Measurements from ENCODE around the gene CA14. TPM values are rescaled to one million over a fixed set of nuclear protein-coding genes. Genes with fewer than 3 reads are reported as not detected.
"Not testable (repeated sequence)": the region's sequence is repeated elsewhere in the genome, so short reads cannot be mapped to it uniquely, and the experiment has no call there.

The CA14 gene
- total RNA-seq, 1 experiment from 2014 or later: 1.7 TPM

DNA sequence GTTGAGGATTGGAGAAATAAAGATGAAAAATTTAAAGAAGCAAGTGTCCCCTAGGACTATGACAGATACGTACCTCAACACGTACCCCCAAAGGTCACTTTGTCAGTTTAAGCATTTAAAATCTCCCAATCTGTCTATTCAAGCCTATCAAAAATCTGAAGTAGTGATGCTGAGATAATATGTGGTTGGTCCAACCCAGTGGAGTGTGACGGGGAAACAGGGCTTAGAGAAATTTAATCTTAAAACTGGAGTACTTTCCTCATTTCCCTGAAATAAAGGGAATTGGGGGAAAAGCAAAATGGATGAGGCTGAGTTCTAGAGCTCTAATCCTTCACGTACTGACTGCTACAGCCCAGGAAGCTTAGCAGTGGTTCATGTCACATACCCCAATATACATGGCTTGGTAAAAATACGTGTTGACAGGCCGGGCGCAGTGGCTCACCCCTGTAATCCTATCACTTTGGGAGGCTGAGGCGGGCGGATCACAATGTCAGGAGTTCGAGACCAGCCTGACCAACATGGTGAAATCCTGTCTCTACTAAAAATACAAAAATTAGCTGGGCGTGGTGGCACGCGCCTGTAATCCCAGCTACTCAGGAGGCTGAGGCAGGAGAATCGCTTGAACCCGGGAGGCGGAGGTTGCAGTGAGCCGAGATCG, 43.3 kb upstream of the CA14 start:
- BruUV-seq (replicated peaks); H3K4me1 ChIP-seq (replicated peaks; ENCODE audit: insufficient read depth); H4K20me1 ChIP-seq (ENCODE audit: insufficient read depth); POLR2A ChIA-PET (ENCODE audit: unreplicated experiment); DNase-seq; H3K36me3 ChIP-seq (ENCODE audit: low read depth); H3K27ac ChIP-seq; H3K27me3 ChIP-seq (ENCODE audit: insufficient read depth, low read depth); H3K79me2 ChIP-seq (ENCODE audit: low read depth); H3K9me3 ChIP-seq (ENCODE audit: insufficient read depth, low read depth); intact Hi-C loops (cut with micrococcal nuclease; ENCODE audit: unreplicated experiment); H3K9me2 ChIP-seq (ENCODE audit: insufficient read depth): not testable (repeated sequence)
- H2AFZ ChIP-seq: peak overlapping the region; percentile 91
- peak overlapping the region; percentile 69 for H3K4me2 ChIP-seq
- H3K4me3 ChIP-seq: peak overlapping the region; percentile 48
- peaks cover 12% of the 10 kb centered on the region; the same call in 1 of the 2 replicates for H3F3A ChIP-seq (ENCODE audit: insufficient read depth, low read depth)
- CTCF ChIA-PET: interaction anchor here (0.6 kb wide), 1 partner anchor 313 kb away, joined by 3 read pairs; no protein-coding TSS in a partner anchor
- TF ChIP-seq, protein P1, sequence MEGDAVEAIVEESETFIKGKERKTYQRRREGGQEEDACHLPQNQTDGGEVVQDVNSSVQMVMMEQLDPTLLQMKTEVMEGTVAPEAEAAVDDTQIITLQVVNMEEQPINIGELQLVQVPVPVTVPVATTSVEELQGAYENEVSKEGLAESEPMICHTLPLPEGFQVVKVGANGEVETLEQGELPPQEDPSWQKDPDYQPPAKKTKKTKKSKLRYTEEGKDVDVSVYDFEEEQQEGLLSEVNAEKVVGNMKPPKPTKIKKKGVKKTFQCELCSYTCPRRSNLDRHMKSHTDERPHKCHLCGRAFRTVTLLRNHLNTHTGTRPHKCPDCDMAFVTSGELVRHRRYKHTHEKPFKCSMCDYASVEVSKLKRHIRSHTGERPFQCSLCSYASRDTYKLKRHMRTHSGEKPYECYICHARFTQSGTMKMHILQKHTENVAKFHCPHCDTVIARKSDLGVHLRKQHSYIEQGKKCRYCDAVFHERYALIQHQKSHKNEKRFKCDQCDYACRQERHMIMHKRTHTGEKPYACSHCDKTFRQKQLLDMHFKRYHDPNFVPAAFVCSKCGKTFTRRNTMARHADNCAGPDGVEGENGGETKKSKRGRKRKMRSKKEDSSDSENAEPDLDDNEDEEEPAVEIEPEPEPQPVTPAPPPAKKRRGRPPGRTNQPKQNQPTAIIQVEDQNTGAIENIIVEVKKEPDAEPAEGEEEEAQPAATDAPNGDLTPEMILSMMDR (conservative IDR thresholded peaks at IDR 0.05): peak; percentile 34; the same call in 1 of the 2 replicates

DNA sequence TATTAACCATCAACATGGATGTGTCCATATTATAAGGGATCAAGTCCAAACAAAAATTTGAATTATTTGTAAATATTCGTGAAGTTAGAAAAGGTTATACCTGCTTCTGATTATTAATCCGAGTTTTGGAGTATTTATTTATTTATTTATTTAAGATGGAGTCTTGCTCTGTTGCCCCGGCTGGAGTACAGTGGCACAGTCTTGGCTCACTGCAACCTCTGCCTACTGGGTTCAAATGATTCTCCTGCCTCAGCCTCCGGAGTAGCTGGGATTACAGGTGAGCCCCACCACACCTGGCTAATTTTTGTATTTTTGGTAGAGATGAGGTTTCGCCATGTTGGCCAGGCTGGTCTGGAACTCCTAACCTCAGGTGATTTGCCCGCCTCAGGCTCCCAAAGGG, 41.7 kb upstream of the CA14 start:
- H3K4me1 ChIP-seq (replicated peaks; ENCODE audit: insufficient read depth); H2AFZ ChIP-seq; H4K20me1 ChIP-seq (ENCODE audit: insufficient read depth); H3K4me3 ChIP-seq; BruUV-seq (replicated peaks); H3K4me2 ChIP-seq; H3K36me3 ChIP-seq (ENCODE audit: low read depth); CTCF ChIA-PET; H3F3A ChIP-seq (ENCODE audit: insufficient read depth, low read depth); H3K9me3 ChIP-seq (ENCODE audit: insufficient read depth, low read depth); H3K27me3 ChIP-seq (ENCODE audit: insufficient read depth, low read depth); H3K79me2 ChIP-seq (ENCODE audit: low read depth); DNase-seq; POLR2A ChIA-PET (ENCODE audit: unreplicated experiment); H3K9me2 ChIP-seq (ENCODE audit: insufficient read depth); H3K27ac ChIP-seq; intact Hi-C loops (cut with micrococcal nuclease; ENCODE audit: unreplicated experiment): not testable (repeated sequence)

DNA sequence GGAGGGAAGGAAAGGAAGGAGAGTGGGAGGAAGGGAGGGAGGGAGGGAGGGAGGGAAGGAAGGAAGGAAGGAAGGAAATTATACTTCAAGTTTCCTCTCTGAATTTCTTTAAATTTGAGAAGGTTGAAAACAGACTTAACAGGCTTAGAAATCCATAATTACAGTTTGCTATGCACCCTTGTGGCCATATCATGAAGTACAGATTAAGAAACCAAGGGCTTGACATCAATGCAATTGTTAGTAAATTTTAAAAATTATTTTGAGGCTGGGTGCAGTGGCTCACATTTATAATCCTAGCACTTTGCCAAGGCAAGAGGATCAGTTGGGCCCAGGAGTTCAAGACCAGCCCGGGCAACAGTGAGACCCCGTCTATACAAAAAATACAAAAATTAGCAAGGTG, 36.0 kb upstream of the CA14 start:
- BruUV-seq (replicated peaks): no TSS peak
- Histone ChIP-seq H3K4me1 (replicated peaks; ENCODE audit: insufficient read depth) (no peaks in the 10 kb centered on the region), H2AFZ (no peak overlapping the region), H3K27me3 (ENCODE audit: insufficient read depth, low read depth) (no peaks in the 10 kb centered on the region), H3K9me2 (ENCODE audit: insufficient read depth) (no peaks in the 10 kb centered on the region), H3K9me3 (ENCODE audit: insufficient read depth, low read depth) (no peaks in the 10 kb centered on the region), H3F3A (ENCODE audit: insufficient read depth, low read depth) (peaks cover 13% of the 10 kb centered on the region; the same call in 1 of the 2 replicates), H3K36me3 (ENCODE audit: low read depth) (peaks cover 24% of the 10 kb centered on the region), H4K20me1 (ENCODE audit: insufficient read depth) (no peaks in the 10 kb centered on the region), H3K79me2 (ENCODE audit: low read depth) (no peaks in the 10 kb centered on the region), H3K4me2 (no peak overlapping the region), H3K27ac (no peak overlapping the region), H3K4me3 (no peak overlapping the region)
- ChIA-PET CTCF (interaction anchor here (0.6 kb wide), 1 partner anchor 57 kb away, joined by 6 read pairs; no protein-coding TSS in a partner anchor), POLR2A (ENCODE audit: unreplicated experiment) (no interaction called here)
- intact Hi-C loops (cut with micrococcal nuclease; ENCODE audit: unreplicated experiment): no loop called here
- DNase-seq: no peak
- TF ChIP-seq, protein P1 (conservative IDR thresholded peaks at IDR 0.05): peak; percentile 67
- TF ChIP-seq EZH2 (IDR thresholded peaks at IDR 0.05; ENCODE audit: low read depth): no peak

DNA sequence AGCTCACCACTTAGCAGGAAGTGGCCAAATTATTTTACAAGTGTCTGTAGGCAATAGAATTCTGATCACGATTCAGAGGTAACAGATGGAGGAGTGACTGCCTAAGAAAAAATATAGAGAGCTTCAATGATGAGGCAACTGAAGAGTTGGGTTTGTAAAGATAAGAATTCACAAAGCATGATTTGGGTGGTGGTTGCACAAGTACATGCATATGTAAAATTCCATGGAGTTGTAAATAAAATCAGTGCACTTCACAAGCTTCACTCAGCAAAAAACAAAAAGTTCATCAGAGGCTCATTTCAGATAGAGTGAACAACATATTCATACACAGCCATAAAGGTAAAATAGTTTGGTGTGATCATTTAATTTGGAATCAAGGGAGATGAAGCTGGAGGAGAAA, 32.6 kb upstream of the CA14 start:
- no peaks in the 10 kb centered on the region; the same call in 1 of the 2 replicates for H3K79me2 ChIP-seq (ENCODE audit: low read depth)
- no peaks in the 10 kb centered on the region for H3K4me1 ChIP-seq (replicated peaks; ENCODE audit: insufficient read depth)
- no peak overlapping the region for H3K4me3 ChIP-seq
- no peaks in the 10 kb centered on the region for H4K20me1 ChIP-seq (ENCODE audit: insufficient read depth)
- H3K9me2 ChIP-seq (ENCODE audit: insufficient read depth): no peaks in the 10 kb centered on the region
- ChIA-PET CTCF (no interaction called here), POLR2A (ENCODE audit: unreplicated experiment) (interaction anchor here (0.6 kb wide), 1 partner anchor 8 kb away, joined by 3 read pairs; no protein-coding TSS in a partner anchor)
- H3K27me3 ChIP-seq (ENCODE audit: insufficient read depth, low read depth): no peaks in the 10 kb centered on the region
- H3F3A ChIP-seq (ENCODE audit: insufficient read depth, low read depth): peaks cover 8% of the 10 kb centered on the region; the same call in 1 of the 2 replicates
- intact Hi-C loops (cut with micrococcal nuclease; ENCODE audit: unreplicated experiment): no loop called here
- peaks cover 31% of the 10 kb centered on the region for H3K36me3 ChIP-seq (ENCODE audit: low read depth)
- no peak overlapping the region for H3K4me2 ChIP-seq
- no peaks in the 10 kb centered on the region for H3K9me3 ChIP-seq (ENCODE audit: insufficient read depth, low read depth)
- H3K27ac ChIP-seq: no peak overlapping the region
- no peak overlapping the region for H2AFZ ChIP-seq
- no peak for TF ChIP-seq EZH2 (IDR thresholded peaks at IDR 0.05; ENCODE audit: low read depth)
- TF ChIP-seq, protein P1 (conservative IDR thresholded peaks at IDR 0.05): no peak
- DNase-seq: no peak
- no TSS peak for BruUV-seq (replicated peaks)
